ENCODE results near the gene HPN.
"Not testable (repeated sequence)": the region's sequence is repeated elsewhere in the genome, so short reads cannot be mapped to it uniquely, and the experiment has no call there.

The HPN gene

DNA sequence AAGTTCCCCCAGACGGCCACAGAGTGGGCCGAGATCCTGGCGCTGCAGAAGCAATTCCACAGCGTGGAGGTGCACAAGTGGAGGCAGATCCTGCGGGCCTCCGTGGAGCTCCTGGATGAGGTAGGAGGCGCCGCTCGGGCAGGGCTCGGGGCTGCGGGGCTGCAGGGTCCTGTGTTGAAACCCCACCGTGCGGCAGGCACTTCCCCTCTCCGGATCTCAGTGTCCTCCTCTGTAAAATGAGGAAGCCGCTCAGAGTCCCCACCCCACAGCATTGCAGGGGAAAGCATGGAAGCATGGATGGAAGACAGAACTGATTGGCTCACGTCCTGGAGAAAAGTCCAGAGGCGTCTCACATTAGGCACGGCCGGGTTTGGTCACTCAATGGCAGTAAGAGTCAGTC lies 18.1 kb upstream of the HPN start:
- TF ChIP-seq, protein P1, sequence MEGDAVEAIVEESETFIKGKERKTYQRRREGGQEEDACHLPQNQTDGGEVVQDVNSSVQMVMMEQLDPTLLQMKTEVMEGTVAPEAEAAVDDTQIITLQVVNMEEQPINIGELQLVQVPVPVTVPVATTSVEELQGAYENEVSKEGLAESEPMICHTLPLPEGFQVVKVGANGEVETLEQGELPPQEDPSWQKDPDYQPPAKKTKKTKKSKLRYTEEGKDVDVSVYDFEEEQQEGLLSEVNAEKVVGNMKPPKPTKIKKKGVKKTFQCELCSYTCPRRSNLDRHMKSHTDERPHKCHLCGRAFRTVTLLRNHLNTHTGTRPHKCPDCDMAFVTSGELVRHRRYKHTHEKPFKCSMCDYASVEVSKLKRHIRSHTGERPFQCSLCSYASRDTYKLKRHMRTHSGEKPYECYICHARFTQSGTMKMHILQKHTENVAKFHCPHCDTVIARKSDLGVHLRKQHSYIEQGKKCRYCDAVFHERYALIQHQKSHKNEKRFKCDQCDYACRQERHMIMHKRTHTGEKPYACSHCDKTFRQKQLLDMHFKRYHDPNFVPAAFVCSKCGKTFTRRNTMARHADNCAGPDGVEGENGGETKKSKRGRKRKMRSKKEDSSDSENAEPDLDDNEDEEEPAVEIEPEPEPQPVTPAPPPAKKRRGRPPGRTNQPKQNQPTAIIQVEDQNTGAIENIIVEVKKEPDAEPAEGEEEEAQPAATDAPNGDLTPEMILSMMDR (IDR thresholded peaks at IDR 0.05; ENCODE audit: control insufficient read depth, extremely low read depth, insufficient read depth): no peak
- DNase-seq (ENCODE audit: low read depth): no peak

DNA sequence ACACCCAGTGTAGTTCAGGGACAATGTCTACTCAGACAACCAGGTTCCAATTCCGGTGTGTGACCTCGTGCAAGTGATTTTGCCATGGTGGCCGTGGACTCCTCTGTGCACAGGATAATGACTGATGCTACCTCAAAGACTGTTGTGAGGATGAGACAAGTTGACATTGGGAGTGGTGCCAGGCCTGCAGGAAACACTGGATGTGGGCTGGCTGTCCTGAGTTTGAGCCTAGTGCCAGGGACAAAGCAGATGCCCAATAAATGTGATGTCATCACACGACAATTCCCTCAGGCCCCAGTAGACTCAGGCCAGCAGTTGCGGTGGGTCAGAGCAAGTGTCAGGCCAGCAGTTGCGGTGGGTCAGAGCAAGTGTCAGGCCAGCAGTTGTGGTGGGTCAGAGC lies 17.4 kb upstream of the HPN start:
- TF ChIP-seq, protein P1 (IDR thresholded peaks at IDR 0.05; ENCODE audit: control insufficient read depth, extremely low read depth, insufficient read depth): no peak
- H3K4me3 ChIP-seq (ENCODE audit: low read depth, low read length): no peak overlapping the region
- no peak for DNase-seq (ENCODE audit: low read depth)

More for the DNA sequence above, 18.1 kb upstream of the HPN start:
- no peak overlapping the region for H3K4me3 ChIP-seq (ENCODE audit: low read depth, low read length)

DNA sequence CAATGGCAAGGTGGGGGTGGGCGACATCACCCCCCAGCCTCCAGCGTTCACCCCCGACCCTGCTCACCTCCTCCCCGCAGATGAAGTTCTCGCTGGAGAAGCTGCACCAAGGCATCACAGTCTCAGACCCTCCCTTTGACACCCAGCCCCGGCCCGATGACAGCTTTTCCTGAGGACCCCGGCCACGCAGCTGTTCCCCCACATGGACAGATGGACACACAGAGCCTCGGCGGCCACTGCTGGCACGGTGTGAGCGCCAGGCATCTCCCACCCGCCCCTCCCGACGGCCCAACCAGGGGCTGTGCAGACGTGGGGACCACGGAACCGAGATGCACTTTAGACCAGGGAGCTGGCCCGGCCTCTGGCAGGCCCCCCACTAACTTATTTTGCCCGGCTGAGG lies 15.6 kb upstream of the HPN start:
- DNase-seq (ENCODE audit: low read depth): no peak
- no peak overlapping the region for H3K4me3 ChIP-seq (ENCODE audit: low read depth, low read length)
- TF ChIP-seq, protein P1 (IDR thresholded peaks at IDR 0.05; ENCODE audit: control insufficient read depth, extremely low read depth, insufficient read depth): no peak

DNA sequence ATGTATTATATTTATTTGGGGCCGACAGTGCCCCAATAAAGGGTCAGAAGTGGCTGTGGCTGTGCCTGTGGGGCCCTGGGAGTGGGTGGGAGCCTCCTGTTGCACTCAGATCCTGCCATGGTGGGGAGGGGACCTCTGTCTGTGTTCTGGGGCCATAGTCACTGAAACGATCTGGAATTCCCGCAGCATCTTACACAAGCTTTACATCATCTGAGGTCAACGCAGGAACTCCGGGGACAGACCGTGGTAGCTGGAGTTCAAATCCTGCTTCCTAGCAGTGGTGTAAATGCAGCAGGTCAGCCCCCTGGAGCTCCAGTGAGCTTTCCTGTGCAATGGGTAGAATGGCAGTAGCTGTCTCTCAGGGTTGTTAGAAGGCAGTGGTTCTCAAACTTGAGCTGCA lies 15.1 kb upstream of the HPN start:
- H3K4me3 ChIP-seq (ENCODE audit: low read depth, low read length): no peak overlapping the region
- TF ChIP-seq, protein P1 (IDR thresholded peaks at IDR 0.05; ENCODE audit: control insufficient read depth, extremely low read depth, insufficient read depth): no peak
- DNase-seq (ENCODE audit: low read depth): no peak

DNA sequence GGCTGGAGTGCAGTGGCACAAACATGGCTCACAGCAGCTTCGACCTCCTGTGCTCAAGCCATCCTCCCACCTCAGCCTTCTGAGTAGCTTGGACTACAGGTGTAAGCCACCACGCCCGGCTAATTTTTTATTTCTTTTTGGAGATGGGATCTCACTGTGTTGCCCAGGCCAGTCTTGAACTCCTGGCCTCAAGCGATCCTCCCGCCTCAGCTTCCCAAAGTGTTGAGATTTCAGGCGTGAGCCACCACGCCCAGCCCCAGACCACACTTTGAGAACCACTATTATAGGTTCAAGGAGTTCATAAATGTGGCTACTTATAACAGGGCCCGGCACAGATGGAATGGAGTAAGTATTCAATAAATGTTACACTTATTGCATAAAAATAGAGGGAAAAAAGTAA lies 14.5 kb upstream of the HPN start:
- H3K4me3 ChIP-seq (ENCODE audit: low read depth, low read length): no peak overlapping the region
- DNase-seq (ENCODE audit: low read depth): no peak
- TF ChIP-seq, protein P1 (IDR thresholded peaks at IDR 0.05; ENCODE audit: control insufficient read depth, extremely low read depth, insufficient read depth): no peak

DNA sequence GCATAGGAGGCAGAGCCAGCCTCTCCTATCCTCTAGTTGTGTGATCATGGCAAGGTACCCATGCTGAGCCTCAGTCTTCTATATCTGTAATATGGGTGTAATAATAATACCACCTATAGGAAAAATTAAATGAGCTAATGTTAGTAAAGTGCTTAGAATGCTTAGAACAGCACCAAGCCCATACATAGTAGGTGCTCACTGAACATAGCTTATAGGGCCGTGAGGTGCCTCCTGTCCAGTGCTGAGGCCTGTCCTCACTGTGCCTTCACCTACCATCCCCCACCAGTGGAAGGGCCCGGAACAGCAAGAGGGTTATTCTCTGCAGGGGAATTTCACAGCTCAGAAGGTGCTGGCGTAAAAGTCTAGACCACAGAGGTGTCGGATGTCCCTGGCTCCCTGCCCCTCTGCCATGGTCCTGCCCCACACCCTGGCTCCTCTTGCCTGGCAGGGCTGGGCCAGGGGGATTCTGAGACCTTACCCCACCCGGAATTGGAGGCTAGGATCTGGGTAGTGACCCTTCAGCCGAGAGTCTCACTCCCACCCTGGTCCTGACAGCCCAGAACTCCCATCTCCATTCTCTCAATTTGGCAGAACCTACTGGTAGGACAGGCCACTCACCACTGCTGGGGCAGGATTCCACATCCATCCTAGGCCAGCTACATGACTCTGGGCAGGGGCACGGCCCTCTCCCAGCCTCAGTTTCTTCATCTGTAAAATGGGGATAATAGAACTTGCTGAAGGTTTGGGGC lies 13.5 kb upstream of the HPN start:
- TF ChIP-seq, protein P1 (IDR thresholded peaks at IDR 0.05; ENCODE audit: control insufficient read depth, extremely low read depth, insufficient read depth): no peak
- no peak overlapping the region for H3K4me3 ChIP-seq (ENCODE audit: low read depth, low read length)

DNA sequence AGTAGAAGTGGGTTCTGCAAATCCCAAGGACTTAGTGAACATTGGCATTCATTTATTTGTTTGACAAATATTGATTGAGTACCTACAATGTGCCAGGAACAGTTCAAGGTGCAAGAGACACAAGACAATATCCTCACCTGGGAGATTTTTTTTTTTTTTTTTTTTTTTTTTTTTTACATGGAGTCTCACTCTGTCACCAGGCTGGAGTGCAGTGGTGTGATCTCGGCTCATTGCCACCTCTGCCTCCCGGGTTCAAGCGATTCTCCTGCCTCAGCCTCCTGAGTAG lies 13.0 kb upstream of the HPN start:
- not testable (repeated sequence) for H3K4me3 ChIP-seq (ENCODE audit: low read depth, low read length); DNase-seq (ENCODE audit: low read depth)

More for the DNA sequence above, 13.5 kb upstream of the HPN start:
- DNase-seq (ENCODE audit: low read depth): no peak

DNA sequence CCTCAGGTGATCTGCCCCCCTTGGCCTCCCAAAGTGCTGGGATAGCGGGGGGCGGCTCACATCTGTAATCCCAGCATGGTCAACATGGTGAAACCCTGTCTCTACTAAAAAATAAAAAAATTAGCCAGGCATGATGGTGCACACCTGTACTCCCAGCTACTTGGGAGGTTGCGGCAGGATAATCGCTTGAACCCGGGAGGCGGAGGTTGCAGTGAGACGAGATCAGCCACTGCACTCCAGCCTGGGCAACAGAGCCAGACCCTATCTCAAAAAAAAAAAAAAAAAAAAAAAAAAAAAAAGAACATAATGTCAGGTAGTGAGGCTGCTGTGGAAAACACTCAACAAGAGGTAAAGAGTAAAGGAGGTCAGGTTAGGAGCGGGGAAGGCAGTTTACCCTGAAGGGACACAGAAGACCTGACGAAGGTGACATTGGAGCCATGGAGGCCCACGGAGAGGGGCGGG lies 12.2 kb upstream of the HPN start:
- not testable (repeated sequence) for DNase-seq (ENCODE audit: low read depth); H3K4me3 ChIP-seq (ENCODE audit: low read depth, low read length)

Measured in LNCaP clone FGC (cell line).